ENCODE measurements around the gene BAHCC1.

DNA sequence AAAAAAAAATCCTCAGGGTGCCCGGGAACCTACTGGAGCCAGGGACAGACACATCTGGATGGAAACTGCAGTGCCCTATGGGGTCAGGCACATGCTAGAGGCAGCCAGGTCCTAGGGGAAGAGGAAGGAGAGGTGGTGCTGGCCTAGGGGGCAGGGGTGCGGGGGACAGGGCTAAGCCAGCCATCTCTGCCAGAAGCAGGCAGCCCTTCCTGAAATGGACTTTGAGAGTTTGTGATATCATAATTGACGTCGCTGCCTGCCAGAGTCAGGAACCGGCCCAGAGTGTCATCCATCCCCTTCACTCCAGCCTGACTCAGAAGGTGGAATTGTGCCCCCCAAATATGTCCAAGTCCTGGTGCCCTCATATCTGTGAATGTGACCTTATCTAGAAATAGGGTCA is 25.0 kb upstream of the BAHCC1 start:
- TF ChIP-seq CTCF (IDR thresholded peaks at IDR 0.05; ENCODE audit: extremely low read depth in 1 of 2, insufficient read depth in 1 of 2, low read depth in 1 of 2, low read length in 2 of 2), result no peak
- no peak for TF ChIP-seq POLR2A (IDR thresholded peaks at IDR 0.05; ENCODE audit: low read depth, low read length)
- TF ChIP-seq EZH2 (IDR thresholded peaks at IDR 0.05; ENCODE audit: borderline replicate concordance, low read depth, low read length, severe bottlenecking), result no peak
- TF ChIP-seq FOS (IDR thresholded peaks at IDR 0.05; ENCODE audit: borderline replicate concordance, insufficient read depth, low read length), result no peak

All from endothelial cell of umbilical vein (primary cell).